D341Med (cell line): ENCODE data around the gene RAB27B.
A peak's percentile ranks its signal among the peaks of the same experiment; 100 is the strongest.
"Not testable (repeated sequence)": the region's sequence is repeated elsewhere in the genome, so short reads cannot be mapped to it uniquely, and the experiment has no call there.

Experiments used
- DNase-seq: peaks from one replicate; pipeline ENCODE4 v3.0.0; 2012; ENCODE audit warnings: low spot score

The RAB27B gene, protein sequence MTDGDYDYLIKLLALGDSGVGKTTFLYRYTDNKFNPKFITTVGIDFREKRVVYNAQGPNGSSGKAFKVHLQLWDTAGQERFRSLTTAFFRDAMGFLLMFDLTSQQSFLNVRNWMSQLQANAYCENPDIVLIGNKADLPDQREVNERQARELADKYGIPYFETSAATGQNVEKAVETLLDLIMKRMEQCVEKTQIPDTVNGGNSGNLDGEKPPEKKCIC

DNA sequence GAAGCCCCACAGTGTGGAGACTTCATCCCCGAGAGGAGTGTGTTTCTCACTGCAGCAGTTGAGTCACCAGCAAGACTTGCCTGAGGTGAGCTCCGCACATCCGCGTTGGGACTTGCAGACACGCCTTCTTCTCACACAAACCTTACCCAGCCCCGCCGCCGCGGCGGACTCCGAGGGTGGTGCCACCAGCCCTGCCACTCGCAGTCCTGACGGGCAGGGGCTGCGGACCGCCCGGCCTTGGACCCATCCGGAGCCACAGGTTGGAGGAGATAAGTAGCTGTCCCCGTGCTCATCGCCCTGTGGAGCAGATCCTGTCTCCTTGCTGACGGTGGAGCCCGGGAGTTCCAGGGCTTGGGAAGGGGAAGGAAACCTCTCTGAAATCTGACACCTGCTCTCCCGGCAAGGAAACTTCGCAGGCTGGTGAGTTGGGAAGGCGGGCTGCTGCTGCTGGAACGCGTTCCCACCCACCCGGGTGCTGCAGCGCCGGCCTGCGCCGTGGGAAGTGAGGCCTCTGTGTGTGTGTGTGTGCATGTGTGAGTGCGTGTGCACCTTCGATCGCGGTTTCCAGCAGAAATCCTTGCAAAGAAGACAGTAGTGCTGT, at the start of gene RAB27B:
Gene RAB27B (plus strand): TSS at position 197 of the 601 bp plus-strand sequence. CDS start 49,109 bp downstream, outside the sequence.
- DNase-seq = peak; percentile 49

DNA sequence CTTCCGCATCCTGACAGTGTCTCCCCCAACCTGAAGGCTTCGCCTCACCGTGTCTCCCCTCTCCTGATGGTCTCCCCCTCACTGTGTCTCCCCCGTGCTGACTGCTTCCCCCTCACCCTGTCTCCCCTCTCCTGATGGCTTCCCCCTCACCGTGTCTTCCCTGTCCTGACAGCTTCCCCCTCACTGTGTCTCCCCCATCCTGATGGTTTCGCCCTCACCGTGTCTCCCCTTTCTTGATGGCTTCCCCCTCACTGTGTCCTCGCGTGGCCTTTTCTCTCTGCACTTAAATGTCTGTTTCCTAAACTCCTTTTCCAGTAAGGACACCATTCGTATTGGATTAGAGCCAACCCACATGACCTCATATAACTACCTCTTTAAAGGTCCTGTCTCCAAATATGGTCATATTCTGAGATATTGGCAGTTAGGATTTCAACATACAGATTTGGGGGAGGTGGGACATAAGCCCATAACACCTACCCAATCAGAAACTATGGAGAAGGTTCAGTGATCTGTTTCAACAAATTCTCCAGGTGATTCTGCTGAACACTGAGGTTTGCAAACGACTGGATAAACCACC, 47.9 kb upstream of the RAB27B start:
- no peak for DNase-seq

GRCh38 chr18:54780970-54781369, 47.3 kb upstream of the RAB27B start:
- DNase-seq = no peak

DNA sequence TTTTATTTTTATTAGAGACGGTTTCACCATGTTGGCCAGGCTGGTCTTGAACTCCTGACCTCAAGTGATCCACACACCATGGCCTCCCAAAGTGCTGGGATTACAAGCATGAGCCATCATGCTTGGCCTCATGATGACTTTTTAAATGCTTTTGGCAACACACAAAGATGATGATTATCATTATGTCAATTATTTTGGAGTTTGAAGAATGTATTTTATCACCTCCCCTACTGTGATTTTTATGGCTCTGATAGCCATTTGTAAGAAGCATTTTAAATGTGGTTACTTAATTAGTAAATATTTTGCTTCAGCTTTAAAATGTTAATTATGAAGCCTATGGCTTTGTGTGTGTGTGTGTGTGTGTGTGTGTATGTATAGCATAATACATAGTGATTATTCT, 45.1 kb upstream of the RAB27B start:
- no peak for DNase-seq

- no peak for DNase-seq
Observed at GRCh38 chr18:54786206-54786605, 42.1 kb upstream of the RAB27B start.

- DNase-seq = no peak
Observed at GRCh38 chr18:54787121-54787520, 41.2 kb upstream of the RAB27B start.

GRCh38 chr18:54787616-54788015, 40.7 kb upstream of the RAB27B start:
- DNase-seq = no peak

- DNase-seq = no peak
Observed at GRCh38 chr18:54790109-54790508, 38.2 kb upstream of the RAB27B start.

DNA sequence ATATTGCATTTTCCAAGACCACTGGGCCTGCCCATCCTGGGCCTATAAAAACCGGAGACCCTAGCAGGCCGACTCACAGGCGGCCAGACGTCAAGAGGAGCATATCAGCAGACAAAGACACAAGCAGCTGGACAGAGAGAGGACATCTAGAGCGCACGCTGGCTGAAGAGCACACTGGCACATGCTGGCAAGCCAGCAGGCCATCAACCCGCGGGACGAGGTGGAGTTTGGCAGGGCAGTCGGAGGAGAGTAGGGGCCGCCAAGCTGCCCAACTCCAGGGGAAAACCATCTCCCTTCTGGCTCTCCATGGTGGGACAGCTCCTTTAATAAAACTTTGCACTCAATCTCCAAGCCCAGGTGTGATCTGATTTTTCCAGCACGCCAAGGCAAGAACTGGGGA, 36.6 kb upstream of the RAB27B start:
- no peak for DNase-seq

GRCh38 chr18:54792079-54792478, 36.2 kb upstream of the RAB27B start:
- no peak for DNase-seq

- no peak for DNase-seq
Observed at GRCh38 chr18:54794823-54795222, 33.5 kb upstream of the RAB27B start.

DNA sequence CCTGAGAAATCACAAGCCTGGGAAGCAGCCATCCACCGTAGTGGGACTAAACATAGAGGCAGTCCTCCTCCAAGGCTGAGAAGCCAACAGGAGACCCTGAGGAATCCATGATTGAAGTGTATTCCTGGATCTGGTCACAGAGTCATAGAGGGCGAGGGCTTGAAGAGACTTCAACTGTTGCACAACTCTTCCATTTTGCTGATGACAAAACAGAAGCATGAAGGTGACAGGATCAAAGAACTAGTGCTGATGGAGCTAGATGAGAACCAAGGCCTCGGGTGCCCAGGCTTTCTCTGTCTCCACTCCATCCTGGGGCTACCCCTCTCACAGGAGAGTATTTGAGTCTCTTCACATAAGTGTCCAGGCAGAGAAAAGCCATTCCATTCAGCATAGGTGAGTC, 30.1 kb upstream of the RAB27B start:
- DNase-seq = no peak

GRCh38 chr18:54801374-54801773, 26.9 kb upstream of the RAB27B start:
- DNase-seq = no peak

DNA sequence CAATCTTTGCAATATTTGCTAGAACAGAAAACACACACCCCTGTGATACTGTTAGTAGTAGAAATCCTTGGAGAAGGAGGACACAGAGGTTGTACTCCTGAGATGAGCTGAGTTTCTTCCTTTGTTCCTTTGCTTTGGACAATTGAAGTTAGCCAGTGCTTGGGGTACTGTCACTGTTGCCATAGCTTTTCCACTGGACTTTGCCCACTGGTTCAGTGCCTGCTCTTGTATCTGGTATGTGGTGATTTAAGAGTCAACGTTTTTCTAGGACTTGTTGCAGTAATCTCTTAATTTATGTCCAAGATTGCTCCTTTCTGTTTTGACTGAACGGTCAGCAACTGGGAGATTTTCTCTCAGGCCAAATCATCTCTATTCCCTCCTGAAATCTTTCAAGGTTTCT, 26.1 kb upstream of the RAB27B start:
- no peak for DNase-seq

GRCh38 chr18:54802686-54803395, 25.4 kb upstream of the RAB27B start:
- no peak for DNase-seq

GRCh38 chr18:54805571-54806334, 22.5 kb upstream of the RAB27B start:
- DNase-seq = no peak

DNA sequence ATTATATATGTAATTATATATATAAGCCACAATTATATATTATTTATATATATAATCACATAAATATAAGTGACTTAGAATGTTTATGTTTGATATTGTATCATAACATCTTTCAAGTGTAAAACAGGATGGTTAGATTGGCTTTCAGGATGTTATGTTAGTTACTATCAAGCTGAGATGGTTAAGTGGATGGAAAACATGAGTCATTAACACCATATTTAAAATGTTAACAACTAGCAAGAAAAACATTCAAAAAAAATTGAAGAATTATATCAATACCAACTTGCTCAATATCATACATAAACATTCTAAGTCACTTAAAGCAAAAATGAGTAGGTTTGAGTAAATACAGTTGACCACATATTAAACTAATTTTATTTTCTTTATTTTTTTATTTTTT, 21.8 kb upstream of the RAB27B start:
- no peak for DNase-seq

GRCh38 chr18:54807303-54807702, 21.0 kb upstream of the RAB27B start:
- no peak for DNase-seq

GRCh38 chr18:54810662-54811061, 17.6 kb upstream of the RAB27B start:
- not testable (repeated sequence) for DNase-seq

DNA sequence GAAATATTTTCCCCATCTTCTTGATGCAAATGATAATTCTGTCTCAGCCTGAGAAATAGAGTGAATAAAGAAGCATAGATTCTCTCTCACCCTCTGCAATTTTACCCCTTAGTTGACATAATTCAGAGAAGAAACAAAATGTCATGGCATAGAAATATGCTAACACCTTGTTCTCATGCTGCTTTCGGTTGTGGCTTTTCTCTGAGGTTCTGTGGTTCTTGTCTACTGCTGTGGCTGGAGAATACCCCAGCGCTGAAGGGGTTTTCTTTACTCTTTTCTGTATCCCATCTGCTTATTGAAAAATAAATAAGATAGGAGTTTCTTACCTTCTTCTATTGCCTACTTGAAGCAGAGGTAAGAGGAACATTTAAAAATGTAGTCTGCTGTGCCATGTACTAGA, 15.4 kb upstream of the RAB27B start:
- DNase-seq = no peak

- DNase-seq = no peak
Observed at GRCh38 chr18:54813305-54813704, 15.0 kb upstream of the RAB27B start.

DNA sequence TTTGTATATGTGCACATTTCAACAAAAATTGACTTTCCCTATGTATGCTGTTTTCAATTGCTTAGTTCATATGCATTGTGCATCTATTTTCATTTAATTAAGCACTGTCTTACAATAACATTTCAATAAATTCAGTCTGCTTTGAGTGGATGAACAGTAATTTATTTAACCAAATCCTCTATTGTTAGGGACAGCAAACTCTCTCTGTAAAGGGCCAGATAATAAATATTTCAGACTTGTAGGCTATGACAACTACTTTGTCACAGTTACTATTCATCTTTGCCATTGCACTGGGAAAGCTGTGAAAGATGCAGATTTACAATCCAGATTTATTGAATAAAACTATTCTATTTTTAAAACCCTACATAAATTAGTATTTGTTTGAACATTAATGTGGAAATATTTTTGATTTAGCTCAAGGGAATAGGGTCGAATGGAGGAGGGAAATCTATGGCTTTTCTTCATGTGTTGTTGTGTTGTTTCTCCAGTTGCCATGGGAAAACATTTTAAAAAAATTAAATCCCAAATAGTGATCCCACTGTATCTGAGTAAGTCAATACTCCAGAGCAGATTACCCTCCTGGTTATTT, 14.2 kb upstream of the RAB27B start:
- no peak for DNase-seq
